Measurements from ENCODE around the gene CUX1. TPM values are rescaled to one million over a fixed set of nuclear protein-coding genes. Genes with fewer than 3 reads are reported as not detected.

Gene CUX1
- total and polyA plus RNA-seq, 2 of the 13 experiments (the other 11 are each of a cell fraction or from before 2014, with no cell fraction given) = 13.7 to 14.9 TPM

DNA sequence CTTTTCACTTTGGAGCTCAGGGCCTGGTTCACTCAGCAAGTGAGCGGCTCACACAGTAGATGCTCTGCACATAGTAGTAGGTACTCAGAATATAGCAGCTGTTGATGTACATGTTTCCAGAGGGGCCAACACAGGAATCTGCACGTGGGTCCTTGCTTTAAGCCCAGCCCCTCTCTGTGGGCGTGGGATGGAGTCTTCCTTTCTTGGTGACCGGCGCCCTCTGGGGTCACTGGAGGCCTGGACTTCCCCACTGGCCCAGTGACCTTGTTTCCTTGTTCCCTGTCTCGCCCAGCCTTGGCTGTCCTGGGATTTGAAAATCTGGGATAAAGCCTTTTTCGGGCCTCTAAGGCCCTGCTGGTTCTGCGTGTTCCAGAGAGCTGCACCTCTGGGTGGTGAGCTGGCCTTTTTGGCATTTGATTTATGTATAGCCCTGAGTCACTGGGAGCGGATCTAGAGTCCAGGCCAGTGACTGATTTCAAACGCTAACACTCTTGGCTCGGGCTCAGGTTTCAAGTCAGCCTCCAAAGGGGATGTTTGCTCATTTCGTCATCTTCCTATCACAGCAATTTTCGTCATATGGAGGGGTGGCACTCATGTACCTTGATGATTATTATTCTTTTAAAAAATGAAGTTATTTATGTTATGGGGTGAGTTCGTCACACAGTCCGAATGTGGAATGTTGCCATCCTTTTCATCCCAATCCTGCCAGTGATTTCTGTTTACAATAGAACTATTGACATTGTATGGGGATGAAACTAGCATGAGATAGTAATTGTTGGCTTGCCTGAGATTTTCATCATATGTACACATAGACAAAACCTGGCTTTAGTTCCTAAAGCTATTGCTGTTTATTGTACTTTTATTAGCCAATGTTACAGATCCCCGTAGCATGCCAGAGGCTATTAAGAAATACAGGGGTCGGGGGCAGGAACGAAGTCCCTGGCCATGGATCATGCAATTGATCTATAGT is 65.5 kb downstream of the CUX1 start (continued):
- 0 out of 2 replicates have a peak, but pooled peaks have one; percentile 40 for TF ChIP-seq ZNF746 (CRISPR knock-in tag; IDR thresholded peaks at IDR 0.05)
- TF ChIP-seq ZNF17 (CRISPR knock-in tag; IDR thresholded peaks at IDR 0.05) = no peak
- no peak for TF ChIP-seq ZNF616 (CRISPR knock-in tag; IDR thresholded peaks at IDR 0.05; ENCODE audit: low read depth)
- peak; percentile 41 for TF ChIP-seq STAG1 (CRISPR knock-in tag; IDR thresholded peaks at IDR 0.05)
- TF ChIP-seq ZBTB25 (CRISPR knock-in tag; IDR thresholded peaks at IDR 0.05) = peak; percentile 63; the same call in 1 of the 2 replicates
- no peak for TF ChIP-seq ZNF557 (CRISPR knock-in tag; IDR thresholded peaks at IDR 0.05)
- peak; percentile 42; the same call in 1 of the 2 replicates for TF ChIP-seq ZNF441 (CRISPR knock-in tag; IDR thresholded peaks at IDR 0.05; ENCODE audit: borderline replicate concordance)
- 0 out of 4 replicates have a peak, but pooled peaks of 1 of the 2 experiments have one; percentile 1 for TF ChIP-seq MAFK (conservative IDR thresholded peaks at IDR 0.05 in 1 of 2, IDR thresholded peaks at IDR 0.05 in 1 of 2; ENCODE audit: low read length in 2 of 2)
- no peak for TF ChIP-seq MTF1 (CRISPR knock-in tag; IDR thresholded peaks at IDR 0.05)
- TF ChIP-seq, protein P1, sequence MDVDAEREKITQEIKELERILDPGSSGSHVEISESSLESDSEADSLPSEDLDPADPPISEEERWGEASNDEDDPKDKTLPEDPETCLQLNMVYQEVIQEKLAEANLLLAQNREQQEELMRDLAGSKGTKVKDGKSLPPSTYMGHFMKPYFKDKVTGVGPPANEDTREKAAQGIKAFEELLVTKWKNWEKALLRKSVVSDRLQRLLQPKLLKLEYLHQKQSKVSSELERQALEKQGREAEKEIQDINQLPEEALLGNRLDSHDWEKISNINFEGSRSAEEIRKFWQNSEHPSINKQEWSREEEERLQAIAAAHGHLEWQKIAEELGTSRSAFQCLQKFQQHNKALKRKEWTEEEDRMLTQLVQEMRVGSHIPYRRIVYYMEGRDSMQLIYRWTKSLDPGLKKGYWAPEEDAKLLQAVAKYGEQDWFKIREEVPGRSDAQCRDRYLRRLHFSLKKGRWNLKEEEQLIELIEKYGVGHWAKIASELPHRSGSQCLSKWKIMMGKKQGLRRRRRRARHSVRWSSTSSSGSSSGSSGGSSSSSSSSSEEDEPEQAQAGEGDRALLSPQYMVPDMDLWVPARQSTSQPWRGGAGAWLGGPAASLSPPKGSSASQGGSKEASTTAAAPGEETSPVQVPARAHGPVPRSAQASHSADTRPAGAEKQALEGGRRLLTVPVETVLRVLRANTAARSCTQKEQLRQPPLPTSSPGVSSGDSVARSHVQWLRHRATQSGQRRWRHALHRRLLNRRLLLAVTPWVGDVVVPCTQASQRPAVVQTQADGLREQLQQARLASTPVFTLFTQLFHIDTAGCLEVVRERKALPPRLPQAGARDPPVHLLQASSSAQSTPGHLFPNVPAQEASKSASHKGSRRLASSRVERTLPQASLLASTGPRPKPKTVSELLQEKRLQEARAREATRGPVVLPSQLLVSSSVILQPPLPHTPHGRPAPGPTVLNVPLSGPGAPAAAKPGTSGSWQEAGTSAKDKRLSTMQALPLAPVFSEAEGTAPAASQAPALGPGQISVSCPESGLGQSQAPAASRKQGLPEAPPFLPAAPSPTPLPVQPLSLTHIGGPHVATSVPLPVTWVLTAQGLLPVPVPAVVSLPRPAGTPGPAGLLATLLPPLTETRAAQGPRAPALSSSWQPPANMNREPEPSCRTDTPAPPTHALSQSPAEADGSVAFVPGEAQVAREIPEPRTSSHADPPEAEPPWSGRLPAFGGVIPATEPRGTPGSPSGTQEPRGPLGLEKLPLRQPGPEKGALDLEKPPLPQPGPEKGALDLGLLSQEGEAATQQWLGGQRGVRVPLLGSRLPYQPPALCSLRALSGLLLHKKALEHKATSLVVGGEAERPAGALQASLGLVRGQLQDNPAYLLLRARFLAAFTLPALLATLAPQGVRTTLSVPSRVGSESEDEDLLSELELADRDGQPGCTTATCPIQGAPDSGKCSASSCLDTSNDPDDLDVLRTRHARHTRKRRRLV (CRISPR knock-in tag; IDR thresholded peaks at IDR 0.05) = no peak
- TF ChIP-seq, protein P2, sequence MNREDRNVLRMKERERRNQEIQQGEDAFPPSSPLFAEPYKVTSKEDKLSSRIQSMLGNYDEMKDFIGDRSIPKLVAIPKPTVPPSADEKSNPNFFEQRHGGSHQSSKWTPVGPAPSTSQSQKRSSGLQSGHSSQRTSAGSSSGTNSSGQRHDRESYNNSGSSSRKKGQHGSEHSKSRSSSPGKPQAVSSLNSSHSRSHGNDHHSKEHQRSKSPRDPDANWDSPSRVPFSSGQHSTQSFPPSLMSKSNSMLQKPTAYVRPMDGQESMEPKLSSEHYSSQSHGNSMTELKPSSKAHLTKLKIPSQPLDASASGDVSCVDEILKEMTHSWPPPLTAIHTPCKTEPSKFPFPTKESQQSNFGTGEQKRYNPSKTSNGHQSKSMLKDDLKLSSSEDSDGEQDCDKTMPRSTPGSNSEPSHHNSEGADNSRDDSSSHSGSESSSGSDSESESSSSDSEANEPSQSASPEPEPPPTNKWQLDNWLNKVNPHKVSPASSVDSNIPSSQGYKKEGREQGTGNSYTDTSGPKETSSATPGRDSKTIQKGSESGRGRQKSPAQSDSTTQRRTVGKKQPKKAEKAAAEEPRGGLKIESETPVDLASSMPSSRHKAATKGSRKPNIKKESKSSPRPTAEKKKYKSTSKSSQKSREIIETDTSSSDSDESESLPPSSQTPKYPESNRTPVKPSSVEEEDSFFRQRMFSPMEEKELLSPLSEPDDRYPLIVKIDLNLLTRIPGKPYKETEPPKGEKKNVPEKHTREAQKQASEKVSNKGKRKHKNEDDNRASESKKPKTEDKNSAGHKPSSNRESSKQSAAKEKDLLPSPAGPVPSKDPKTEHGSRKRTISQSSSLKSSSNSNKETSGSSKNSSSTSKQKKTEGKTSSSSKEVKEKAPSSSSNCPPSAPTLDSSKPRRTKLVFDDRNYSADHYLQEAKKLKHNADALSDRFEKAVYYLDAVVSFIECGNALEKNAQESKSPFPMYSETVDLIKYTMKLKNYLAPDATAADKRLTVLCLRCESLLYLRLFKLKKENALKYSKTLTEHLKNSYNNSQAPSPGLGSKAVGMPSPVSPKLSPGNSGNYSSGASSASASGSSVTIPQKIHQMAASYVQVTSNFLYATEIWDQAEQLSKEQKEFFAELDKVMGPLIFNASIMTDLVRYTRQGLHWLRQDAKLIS (CRISPR knock-in tag; IDR thresholded peaks at IDR 0.05) = no peak
- TF ChIP-seq SMARCC2 (IDR thresholded peaks at IDR 0.05) = no peak
- peak; percentile 78 for TF ChIP-seq MED1 (CRISPR knock-in tag; IDR thresholded peaks at IDR 0.05)
- TF ChIP-seq ZBTB10 (CRISPR knock-in tag; IDR thresholded peaks at IDR 0.05; ENCODE audit: borderline replicate concordance) = no peak
